NK-92 (cell line): ENCODE results near the gene ZNF655.

Source experiments
- DNase-seq: peaks from one replicate; lab custom pipeline; 2025; ENCODE audit not compliant: unreplicated experiment; lab: John Stamatoyannopoulos, UW

The ZNF655 gene

GRCh38 chr7:99601656-99602310 lies 43.3 kb downstream of the ZNF655 start:
- no peak for DNase-seq

GRCh38 chr7:99605527-99605926 lies 47.1 kb downstream of the ZNF655 start:
- DNase-seq, result no peak

DNA sequence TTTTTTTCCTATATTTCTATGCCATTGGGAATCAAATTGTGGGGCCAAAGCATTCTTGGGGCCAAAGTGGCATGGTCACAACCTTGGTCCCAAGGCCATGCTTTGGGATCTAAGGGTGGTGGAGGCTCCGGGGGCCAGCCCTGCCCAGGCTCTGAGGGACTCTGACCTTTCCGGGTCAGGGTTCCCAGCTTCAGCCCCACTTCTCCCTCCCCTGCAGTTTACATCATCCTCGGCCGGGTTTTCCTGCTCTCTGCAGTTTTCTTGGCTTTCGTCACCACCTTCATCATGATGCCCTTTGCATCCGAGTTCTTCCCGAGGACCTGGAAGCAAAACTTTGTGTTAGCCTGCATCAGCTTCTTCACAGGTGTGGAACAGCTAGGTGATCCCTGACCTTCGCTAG lies 48.1 kb downstream of the ZNF655 start:
- DNase-seq, result no peak

DNA sequence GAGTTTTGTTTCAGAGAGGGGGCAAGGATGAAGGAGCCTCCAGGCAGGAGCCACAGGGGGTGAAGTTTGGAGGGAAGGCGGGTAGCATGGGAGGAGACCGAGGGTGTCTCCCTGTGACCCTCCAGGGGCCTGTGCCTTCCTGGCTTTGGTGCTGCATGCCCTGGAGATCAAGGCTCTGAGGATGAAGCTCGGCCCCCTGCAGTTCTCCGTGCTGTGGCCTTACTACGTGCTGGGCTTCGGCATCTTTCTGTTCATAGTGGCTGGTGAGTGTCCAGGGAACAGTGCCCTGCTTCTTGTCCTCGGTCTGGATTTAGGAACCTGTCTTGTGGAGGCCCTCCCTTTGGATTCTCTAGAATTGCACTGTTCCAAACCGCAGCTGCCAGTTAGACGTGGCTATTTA lies 49.1 kb downstream of the ZNF655 start:
- DNase-seq, result no peak

DNA sequence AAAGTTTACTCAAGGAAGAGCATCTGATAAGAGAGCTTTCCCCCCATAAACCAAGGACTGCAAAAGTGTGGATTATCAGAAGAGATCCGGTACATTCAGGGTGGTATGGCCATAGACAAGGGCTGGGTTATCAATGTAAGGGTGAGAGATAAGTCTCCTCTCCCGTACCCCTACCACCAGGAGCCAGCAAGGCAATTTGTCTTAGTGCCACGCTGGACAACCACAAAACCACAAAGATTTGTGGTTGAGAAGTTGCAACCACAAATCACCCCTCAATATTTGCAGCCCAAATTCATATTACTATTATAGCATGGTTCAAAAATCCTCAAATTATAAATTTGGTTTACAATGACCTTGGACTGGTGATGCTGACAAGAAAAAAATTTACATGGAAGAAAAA lies 56.1 kb downstream of the ZNF655 start:
- no peak for DNase-seq

DNA sequence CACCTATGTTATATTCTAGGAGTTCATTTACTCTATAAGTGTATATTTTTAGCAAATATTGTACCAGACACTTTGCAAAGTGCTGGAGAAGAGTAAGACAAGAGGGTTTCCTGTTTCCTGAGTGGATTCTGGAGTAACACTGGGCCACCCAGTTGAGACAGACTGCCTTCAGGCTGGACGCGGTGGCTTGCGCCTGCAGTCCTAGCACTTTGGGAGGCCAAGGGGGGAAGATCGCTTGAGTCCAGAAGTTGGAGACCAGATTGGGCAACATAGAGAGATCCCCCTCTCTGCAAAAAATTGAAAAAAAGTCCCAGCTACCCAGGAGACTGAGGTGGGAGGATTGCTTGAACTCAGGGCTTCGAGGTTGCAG lies 57.5 kb downstream of the ZNF655 start:
- DNase-seq, result no peak

DNA sequence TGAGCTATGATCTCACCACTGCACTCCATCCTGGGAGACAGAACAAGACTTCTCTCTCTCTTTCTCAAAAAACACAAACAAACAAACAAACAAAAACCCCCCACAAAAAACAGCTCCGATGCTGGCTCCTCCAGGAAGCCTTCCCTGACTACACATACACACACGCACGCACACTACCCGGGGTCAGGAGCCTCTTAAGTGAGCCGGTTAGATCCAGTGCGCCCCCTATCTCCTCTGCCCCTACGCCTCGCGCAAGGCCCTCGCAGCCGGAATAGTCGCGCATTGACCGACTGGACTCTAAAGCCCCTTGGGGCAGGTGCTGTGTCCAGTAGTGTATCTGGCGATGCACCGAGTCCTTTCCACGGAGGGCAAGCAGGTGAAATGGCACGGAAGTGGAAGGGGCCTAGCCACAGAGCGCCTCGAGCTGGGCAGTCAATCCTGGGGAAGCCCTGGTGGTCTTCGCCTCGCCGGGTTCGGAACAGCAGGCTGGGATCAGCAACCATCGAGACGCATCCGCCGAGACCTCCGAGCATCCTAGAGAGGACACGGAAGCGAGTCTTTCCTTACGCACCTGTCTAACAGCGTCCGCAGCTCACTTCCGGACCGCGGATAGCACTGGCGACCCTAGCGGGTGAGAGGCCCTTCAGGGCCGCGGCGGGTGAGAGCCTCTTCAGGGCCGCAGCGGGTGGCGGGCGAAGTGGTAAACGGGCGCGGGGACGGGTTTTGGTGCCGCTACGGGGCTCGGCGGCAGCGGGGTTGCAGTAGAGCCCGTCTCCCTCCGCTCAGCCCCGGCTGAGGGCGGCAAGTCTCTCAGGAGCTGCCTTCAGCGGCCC lies 58.1 kb downstream of the ZNF655 start, which contains the start of gene ZSCAN25:
ZSCAN25 (plus strand) TSS at position 588 of the 833 bp plus-strand sequence. CDS start 2,661 bp downstream, outside the sequence.
- no peak for DNase-seq

DNA sequence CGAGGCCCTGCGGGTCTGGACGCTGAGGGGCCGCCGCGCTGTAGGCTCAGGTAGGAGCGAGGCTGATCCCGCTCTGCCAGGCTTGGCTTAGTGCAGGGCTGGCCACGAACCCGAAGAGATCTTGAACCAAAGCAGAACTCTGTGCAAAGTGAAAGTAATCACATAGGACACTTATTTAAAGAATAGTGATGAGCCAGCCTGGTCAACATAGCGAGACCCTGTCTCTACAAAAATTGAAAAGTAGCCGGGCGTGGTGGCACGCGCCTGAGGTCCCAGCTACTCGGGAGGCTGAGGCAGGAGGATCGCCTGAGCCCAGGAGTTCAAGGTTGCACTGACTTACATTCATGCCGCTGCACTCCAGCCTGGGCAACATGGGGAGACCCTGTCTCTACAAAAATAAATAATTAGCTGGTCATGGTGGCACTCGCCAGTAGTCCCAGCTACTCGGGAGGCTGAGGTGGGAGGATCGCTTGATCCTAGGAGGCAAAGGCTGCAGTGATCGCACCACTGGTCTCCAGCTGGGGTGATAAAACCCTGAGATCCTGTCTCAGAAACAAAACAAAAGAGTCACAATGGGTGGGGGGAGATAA lies 58.8 kb downstream of the ZNF655 start:
- no peak for DNase-seq

GRCh38 chr7:99618726-99619125 lies 60.3 kb downstream of the ZNF655 start:
- DNase-seq, result no peak

DNA sequence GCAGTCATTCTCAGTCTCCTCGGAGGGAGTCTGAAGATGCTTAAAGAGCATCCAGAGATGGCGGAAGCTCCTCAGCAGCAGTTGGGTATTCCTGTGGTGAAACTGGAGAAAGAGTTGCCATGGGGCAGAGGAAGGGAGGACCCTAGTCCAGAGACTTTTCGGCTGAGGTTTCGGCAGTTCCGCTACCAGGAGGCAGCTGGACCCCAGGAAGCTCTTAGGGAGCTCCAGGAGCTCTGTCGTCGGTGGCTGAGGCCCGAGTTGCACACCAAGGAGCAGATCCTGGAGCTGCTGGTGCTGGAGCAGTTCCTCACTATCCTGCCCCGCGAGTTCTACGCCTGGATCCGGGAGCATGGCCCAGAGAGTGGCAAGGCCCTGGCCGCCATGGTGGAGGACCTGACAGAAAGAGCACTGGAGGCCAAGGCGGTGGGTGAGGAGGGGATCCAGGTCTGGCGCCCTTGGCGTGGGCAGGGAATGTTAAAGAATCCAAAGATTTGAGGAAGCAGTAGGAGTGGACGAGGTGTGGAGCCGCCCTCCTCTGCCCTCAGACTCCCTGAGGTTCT lies 61.2 kb downstream of the ZNF655 start:
- no peak for DNase-seq

- DNase-seq, result no peak
These were observed 62.8 kb downstream of the ZNF655 start for GRCh38 chr7:99621271-99621670.

DNA sequence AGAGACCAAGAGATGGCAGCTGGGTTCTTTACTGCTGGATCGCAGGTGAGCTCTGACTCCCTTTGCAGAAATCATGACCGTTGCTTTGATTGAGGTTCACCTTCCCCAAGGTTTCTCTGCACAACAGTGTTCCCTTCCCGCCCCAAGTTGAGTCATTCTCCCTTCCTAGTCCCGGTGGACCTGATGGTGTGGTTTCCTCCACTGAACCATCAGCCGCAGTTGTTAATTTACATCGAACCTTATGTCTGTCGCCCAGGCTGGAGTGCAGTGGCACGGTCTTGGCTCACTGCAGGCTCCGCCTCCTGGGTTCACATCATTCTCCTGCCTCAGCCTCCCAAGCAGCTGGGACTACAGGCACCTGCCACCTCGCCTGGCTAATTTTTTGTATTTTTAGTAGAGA lies 64.2 kb downstream of the ZNF655 start:
- no peak for DNase-seq

- no peak for DNase-seq
These were observed 64.8 kb downstream of the ZNF655 start for GRCh38 chr7:99623091-99623693.

DNA sequence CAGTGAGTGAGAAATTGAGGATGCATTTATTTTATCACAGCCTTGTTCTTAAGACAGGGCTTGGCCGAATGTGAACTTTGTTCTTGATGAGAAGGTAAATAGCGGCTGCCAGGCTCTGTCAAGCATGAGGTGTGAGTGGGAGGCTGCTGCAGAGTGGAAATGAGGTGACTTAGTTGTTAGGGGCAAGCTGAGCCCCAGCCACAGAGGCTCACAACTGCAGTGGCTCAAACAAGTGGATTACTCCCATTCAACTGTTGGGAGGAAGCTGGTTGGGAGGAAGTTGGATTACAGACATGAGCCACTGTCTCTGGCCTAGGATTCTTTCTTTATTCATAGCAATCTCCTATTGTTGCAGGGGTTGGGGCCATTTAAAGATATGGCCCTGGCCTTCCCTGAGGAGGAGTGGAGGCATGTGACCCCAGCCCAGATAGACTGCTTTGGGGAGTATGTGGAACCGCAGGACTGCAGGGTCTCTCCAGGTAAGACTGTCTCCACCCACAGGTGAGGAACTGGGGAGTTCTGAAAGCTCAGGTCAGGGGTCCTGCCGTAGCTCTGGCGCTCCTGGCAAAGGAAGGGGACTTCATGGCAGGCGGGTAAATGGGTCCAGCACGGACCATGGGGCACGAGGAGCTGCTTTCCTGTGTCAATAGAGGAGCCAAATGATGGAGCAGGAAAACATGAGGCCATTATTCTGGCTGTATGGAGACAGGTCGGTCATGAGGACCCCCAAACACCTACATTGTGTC lies 65.4 kb downstream of the ZNF655 start:
- no peak for DNase-seq

- DNase-seq, result no peak
These were observed 66.0 kb downstream of the ZNF655 start for GRCh38 chr7:99624484-99624883.

- DNase-seq, result no peak
These were observed 66.9 kb downstream of the ZNF655 start for GRCh38 chr7:99625321-99625720.

GRCh38 chr7:99625961-99626360 lies 67.5 kb downstream of the ZNF655 start:
- DNase-seq, result no peak
